Adrenal gland (tissue), 12 donors: ENCODE results near the gene AHI1. TPM values are rescaled to one million over a fixed set of nuclear protein-coding genes. Genes with fewer than 3 reads are reported as not detected.

ENCODE experiments used
- DNase-seq, 7 donors: peaks; one replicate each; pipeline ENCODE4 v3.0.0-alpha.2; 2019 to 2020
- H3K27ac ChIP-seq, 5 donors: fragments of 200-600 bp; sonication (generic) in 4 of 5; 1 replicate in 3 of 5; 2 replicates in 2 of 5; pipeline versions ENCODE4 v1.5.1 to v1.8.0; 2016 to 2020; ENCODE audit warnings: mild to moderate bottlenecking in 1 of 5
- H3K27me3 ChIP-seq: fragments of 200-600 bp; 2 replicates; pipeline ENCODE4 v1.8.0; 2021
- H3K36me3 ChIP-seq, 2 donors: fragments of 200-600 bp; replicated peaks in 1 of 2; 1 replicate in 1 of 2; 2 replicates in 1 of 2; pipeline versions ENCODE4 v1.5.1 to v1.8.0; 2018 to 2022
- H3K4me1 ChIP-seq, 2 donors: fragments of 200-600 bp; replicated peaks in 1 of 2; 1 replicate in 1 of 2; 2 replicates in 1 of 2; pipeline versions ENCODE4 v1.5.1 to v1.8.0; 2018 to 2021
- H3K4me3 ChIP-seq, 4 donors: fragments of 200-600 bp; sonication (generic) in 3 of 4; one replicate each; pipeline ENCODE4 v1.5.1; 2016 to 2018
- H3K9me3 ChIP-seq, 3 donors: fragments of 200-600 bp; sonication (generic) in 1 of 3; replicated peaks in 1 of 3; 1 replicate in 2 of 3; 2 replicates in 1 of 3; pipeline versions ENCODE4 v1.5.1 to v1.8.0; 2016 to 2021
- CTCF ChIP-seq, 6 experiments: fragments of 450-650 bp in 4 of 6; fragments of 200-600 bp in 2 of 6; sonication (generic) in 1 of 6; IDR thresholded peaks; 1 replicate in 5 of 6; 2 replicates in 1 of 6; pipeline versions ENCODE4 v1.5.1 to v1.8.0; 2016 to 2021; ENCODE audit warnings: antibody characterized with exemption in 6 of 6, mild to moderate bottlenecking in 2 of 6, moderate library complexity in 1 of 6
- POLR2A ChIP-seq, 2 donors: fragments of 450-650 bp; IDR thresholded peaks; one replicate each; pipeline ENCODE4 v1.6.1; 2017; ENCODE audit warnings: antibody characterized with exemption in 2 of 2, mild to moderate bottlenecking in 2 of 2, moderate library complexity in 1 of 2
- WGBS, 4 donors: extraction: QIAGEN DNeasy Blood & Tissue Kit in 2 of 4; methylation state at CpG; one replicate each; pipeline versions ENCODE4 v1.1.5 to v1.1.7; 2013 to 2017; 5-methylcytosine and 5-hydroxymethylcytosine counted together
- intact Hi-C, 2 donors: fragments of 100-400 bp; cut with DNase I; formaldehyde crosslinking; loops; one replicate each; pipeline versions ENCODE4 v1.14.1 to v1.15.0; 2022 to 2023
- polyA plus RNA-seq, 3 donors: library from polyadenylated mRNA; stranded (reverse); fragments of 200-250 nt in 2 of 3; fragments of 350-450 nt in 1 of 3; fragmentation: Illumina TruSeq in 1 of 3; extraction: RNeasy Lipid Tissue Mini Kit (QIAGEN cat#74804) in 1 of 3; gene quantifications; one replicate each; pipeline ENCODE4 v1.2.3, GENCODE V29; 2013 to 2014
- total RNA-seq, 9 donors: library from RNA; depleted of rRNA in 4 of 9; stranded (reverse); fragments of >200 nt in 4 of 9; fragments of 120-200 nt in 1 of 9; fragmentation: NEBNext Ultra II Directional in 1 of 9; extraction: Animal tissue kit (Norgen Biotek cat#: 25700) in 1 of 9; gene quantifications; one replicate each; pipeline versions ENCODE4 v1.1.0 to v1.2.4, GENCODE V29; 2013 to 2023
- donor health status: healthy with polysubstance abuse.
- donor health status: Bipolar disorder and iron deficiency.
- donor health status: DM: yes; HTN: yes; CAD: no.
- donor health status: DM: no; HTN: no; CAD: no.
- donor health status: DM: no; HTN: no; CAD: no.
- donor health status: DM: yes; HTN: yes; CAD: no.

AHI1 gene
- total and polyA plus RNA-seq, 12 donors = 9.2 to 68.7 (median 35.4) TPM

GRCh38 chr6:135360222-135360621 is 137.3 kb downstream of the AHI1 start:
- intact Hi-C loops = no loop called here
- H3K36me3 ChIP-seq = no peaks in the 10 kb centered on the region
- no peak overlapping the region for H3K4me3 ChIP-seq
- no peaks in the 10 kb centered on the region for H3K4me1 ChIP-seq
- no peak for DNase-seq
- TF ChIP-seq POLR2A (IDR thresholded peaks at IDR 0.05) (no peak), CTCF (IDR thresholded peaks at IDR 0.05) (no peak)
- H3K27ac ChIP-seq = no peak overlapping the region
- WGBS, 4 donors = 91 to 99% (median 95%) methylated on average over 2 of the region's 2 CpGs
- no peaks in the 10 kb centered on the region for H3K27me3 ChIP-seq
- H3K9me3 ChIP-seq = peaks cover 0 to 6% (median 0%) of the 10 kb centered on the region in 3 donors

GRCh38 chr6:135358985-135359384 is 138.6 kb downstream of the AHI1 start:
- intact Hi-C loops = no loop called here

GRCh38 chr6:135358251-135358821 is 139.2 kb downstream of the AHI1 start:
- intact Hi-C loops = no loop called here
- Histone ChIP-seq H3K27me3 (no peaks in the 10 kb centered on the region), H3K36me3 (no peaks in the 10 kb centered on the region), H3K4me3 (no peak overlapping the region), H3K4me1 (no peaks in the 10 kb centered on the region), H3K9me3 (peaks cover 0 to 6% (median 0%) of the 10 kb centered on the region in 3 donors), H3K27ac (peak overlapping the region in 2 of 5 donors; percentile 2 to 26)
- TF ChIP-seq CTCF (IDR thresholded peaks at IDR 0.05) (no peak), POLR2A (IDR thresholded peaks at IDR 0.05) (no peak)
- DNase-seq = no peak
- 81 to 86% (median 83%) methylated on average over 1 of the region's 1 CpG for WGBS, 4 donors

More at GRCh38 chr6:135358985-135359384, 138.6 kb downstream of the AHI1 start:
- Histone ChIP-seq H3K4me3 (no peak overlapping the region), H3K27me3 (no peaks in the 10 kb centered on the region), H3K27ac (peak overlapping the region in 1 of 5 donors; percentile 26), H3K36me3 (no peaks in the 10 kb centered on the region), H3K4me1 (no peaks in the 10 kb centered on the region), H3K9me3 (peaks cover 0 to 6% (median 0%) of the 10 kb centered on the region in 3 donors)
- TF ChIP-seq CTCF (IDR thresholded peaks at IDR 0.05) (no peak), POLR2A (IDR thresholded peaks at IDR 0.05) (no peak)
- 71 to 81% (median 74%) methylated on average over 2 of the region's 2 CpGs for WGBS, 4 donors
- no peak for DNase-seq

- H3K4me3 ChIP-seq = no peak overlapping the region
- H3K4me1 ChIP-seq = no peaks in the 10 kb centered on the region
- TF ChIP-seq CTCF (IDR thresholded peaks at IDR 0.05) (no peak), POLR2A (IDR thresholded peaks at IDR 0.05) (no peak)
- intact Hi-C loops = no loop called here
- 84 to 98% (median 92%) methylated on average over 1 of the region's 1 CpG for WGBS, 4 donors
- H3K36me3 ChIP-seq = no peaks in the 10 kb centered on the region
- no peaks in the 10 kb centered on the region for H3K9me3 ChIP-seq
- no peak overlapping the region for H3K27ac ChIP-seq
- no peaks in the 10 kb centered on the region for H3K27me3 ChIP-seq
- DNase-seq = no peak
Measured at GRCh38 chr6:135354407-135354806, 143.1 kb downstream of the AHI1 start.
